ENCODE results near the gene EPHA4.

GRCh38 chr2:221612800-221613199 lies 40.7 kb upstream of the EPHA4 start:
- TF ChIP-seq CTCF (IDR thresholded peaks at IDR 0.05) = no peak
- TF ChIP-seq REST (IDR thresholded peaks at IDR 0.05; ENCODE audit: insufficient read depth in 1 of 2, low read depth in 2 of 2, low read length in 1 of 2) = no peak

Data from Panc1 (cell line).